HK-2 (cell line): Measurements from ENCODE around the gene SESTD1.
"Not testable (repeated sequence)": the region's sequence is repeated elsewhere in the genome, so short reads cannot be mapped to it uniquely, and the experiment has no call there.

Experiments used
- DNase-seq: peaks from one replicate; pipeline ENCODE4 v3.0.0-alpha.2; 2018; ENCODE audit not compliant: unreplicated experiment

Gene SESTD1

DNA sequence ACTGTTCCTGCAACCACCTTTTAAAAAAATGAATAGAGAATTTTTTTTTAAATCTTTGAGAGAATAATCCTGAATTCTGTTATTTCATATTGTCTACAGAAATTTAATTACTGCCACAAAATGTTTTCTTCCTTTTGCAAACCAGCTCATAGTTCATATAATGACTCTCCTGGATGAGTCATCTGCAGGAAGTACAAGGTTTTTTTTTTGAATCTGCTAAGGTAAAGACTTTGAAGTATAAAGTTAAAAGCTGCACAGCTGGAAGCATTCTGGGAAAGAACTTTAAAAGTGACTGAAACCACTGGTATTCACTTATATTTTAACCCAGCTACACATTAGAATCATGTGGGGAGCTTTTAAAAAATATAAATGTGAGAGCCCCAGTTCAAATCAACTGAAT is 25.4 kb downstream of the SESTD1 start:
- no peak for DNase-seq

- DNase-seq, result no peak
Observed at GRCh38 chr2:179238027-179238426, 26.6 kb downstream of the SESTD1 start.

DNA sequence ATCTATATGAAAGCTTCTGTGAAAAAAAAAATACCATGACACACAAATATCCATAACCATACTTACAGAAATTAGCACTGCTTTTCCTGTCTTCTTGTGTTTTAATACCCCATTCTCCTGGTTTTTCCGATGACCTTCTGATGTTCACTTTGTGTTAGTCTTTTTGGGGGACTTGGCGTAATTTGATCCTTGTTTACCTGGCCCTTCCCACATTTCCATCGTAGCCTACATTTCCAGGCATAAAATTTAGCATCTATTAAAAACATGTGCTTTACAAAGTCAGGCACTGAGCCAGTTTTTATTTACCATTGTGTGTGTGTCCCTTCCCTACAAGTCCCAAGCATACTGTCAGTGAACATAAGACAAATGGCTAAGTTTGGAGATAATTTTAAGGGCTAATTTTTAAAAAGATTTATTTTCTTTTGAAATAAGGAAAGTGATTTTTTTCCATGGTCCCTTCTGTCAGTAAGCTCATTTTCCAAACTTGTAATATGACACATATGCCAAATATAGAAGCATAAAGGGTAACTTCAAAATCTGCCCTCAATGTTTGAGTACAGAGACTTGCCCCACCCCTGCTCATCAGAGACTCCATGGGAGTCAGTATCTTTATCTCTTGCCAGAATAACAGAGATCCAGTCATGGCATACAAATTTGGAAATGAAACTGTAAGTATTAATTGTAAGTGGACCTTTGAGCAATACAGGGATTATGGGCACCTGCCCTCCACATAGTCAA is 27.3 kb downstream of the SESTD1 start:
- DNase-seq, result no peak

DNA sequence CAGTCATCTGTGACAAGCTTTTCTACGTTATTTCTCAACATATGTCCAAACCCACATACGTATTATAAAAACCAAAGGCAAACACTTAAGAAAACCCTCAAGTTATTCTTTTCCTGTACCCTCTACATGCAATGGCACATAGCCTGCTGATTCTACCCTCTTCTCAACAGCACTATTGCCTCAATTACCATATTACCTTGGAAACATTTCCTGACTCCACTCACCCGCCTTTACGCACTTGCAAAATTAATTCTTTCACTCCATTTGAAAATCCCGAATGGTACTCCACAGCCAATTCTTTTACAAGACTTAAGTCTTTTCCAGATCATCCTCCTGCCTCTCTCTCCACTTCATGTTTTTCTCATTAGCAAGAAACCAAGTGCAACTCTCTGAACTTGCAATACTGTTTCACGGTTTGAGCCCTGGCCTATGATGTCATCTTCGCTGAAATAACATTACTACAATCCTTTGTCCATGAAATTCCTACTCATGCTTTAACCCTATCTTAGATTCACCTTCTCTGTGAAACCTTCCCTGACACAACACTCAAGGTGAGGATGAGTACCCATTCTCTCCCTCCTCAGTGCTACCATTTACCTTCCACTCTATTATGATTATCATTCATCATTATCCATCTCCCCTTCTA is 29.0 kb downstream of the SESTD1 start:
- DNase-seq, result no peak

GRCh38 chr2:179234658-179235240 is 29.9 kb downstream of the SESTD1 start:
- DNase-seq, result no peak

- DNase-seq, result no peak
Observed at GRCh38 chr2:179233626-179234430, 30.8 kb downstream of the SESTD1 start.

DNA sequence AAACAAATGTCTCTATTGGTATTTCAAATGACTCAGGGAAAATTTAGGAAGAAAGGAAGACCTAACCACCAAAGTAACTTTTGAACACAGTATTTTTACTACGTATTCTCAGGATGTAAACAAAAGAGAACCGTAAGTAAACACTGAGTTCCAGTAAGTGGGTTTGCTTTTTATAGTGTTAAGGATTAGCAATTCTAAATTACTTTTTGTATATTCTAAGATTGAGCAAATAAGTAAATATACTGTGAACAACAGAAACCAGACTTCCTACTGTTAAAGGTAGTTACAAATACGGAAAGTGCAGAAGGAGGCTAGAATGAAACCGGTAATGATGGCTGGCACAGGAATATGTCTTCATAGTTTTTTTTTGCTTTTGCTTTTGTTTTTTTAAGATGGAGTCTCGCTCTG is 31.5 kb downstream of the SESTD1 start:
- no peak for DNase-seq

- DNase-seq, result no peak
Observed at GRCh38 chr2:179226961-179227259, 37.7 kb downstream of the SESTD1 start.

DNA sequence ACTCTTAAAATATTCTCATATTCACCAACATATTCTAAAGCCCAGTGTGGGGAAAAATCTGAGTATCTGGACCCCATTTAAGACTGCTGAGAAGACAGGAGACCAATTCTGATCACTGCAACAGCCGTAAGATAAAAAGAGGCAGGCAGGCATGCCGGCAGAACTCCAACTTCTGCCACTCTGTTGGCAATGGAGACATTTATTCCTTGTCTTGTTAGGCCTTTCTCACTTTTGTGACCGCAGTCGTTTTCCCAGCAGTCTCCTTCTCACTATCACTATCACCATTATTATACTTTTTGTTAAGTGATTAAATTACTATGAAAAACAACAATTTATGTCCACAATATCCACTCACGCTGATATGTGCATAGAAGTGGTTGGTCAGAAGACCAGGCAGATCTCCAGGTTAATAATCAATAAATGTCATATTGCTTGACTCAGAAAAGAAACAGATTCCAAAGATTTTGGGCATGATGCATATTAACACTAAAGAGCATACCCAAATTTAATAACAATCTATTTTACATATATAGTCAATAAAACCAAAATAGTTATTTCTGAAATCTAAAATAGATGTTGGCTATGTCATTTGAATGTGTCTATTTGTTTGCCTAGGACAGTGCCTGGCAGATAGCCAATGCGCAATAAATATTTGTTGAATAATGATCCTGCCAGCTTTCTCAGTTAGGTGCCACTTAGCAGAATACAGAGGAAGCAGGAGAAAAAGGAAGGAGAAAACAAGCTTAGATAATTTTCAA is 38.2 kb downstream of the SESTD1 start:
- no peak for DNase-seq

GRCh38 chr2:179224361-179224760 is 40.3 kb downstream of the SESTD1 start:
- no peak for DNase-seq

- DNase-seq, result no peak
Observed at GRCh38 chr2:179222076-179222475, 42.6 kb downstream of the SESTD1 start.

DNA sequence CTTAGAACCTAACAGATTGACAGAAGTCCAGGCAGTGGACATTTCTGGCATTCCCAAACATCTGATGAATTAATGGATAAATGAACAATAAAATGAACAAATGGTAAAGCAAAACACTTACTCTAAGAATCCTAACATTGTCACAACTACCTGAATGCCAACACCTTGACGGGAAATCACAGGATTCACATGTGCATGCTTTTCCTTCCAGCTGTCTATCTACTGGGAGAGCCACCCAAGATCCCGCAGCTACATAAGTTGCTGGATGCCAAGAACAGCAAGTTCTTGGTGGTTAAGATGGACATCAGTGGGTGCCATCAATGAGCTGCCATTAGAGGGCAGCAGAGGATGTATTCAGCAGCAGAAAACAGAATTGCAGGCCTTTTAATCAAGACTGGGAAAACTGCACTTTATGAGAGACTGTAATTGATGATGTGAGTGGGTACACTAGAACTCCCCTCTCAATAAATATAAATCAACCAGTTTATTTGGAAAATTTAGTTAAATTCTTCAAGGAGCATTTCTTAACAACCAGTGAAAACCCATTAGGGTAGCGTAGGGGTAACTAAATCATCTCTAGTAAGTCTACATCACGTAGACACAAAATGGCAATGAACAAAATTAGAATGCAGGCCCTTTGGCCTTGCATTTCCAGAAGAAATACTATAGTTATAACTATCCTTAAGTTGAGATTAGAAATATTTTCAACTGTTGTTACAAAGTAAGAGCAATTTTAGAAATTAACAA is 45.6 kb downstream of the SESTD1 start:
- peak; percentile 39 for DNase-seq

GRCh38 chr2:179214671-179215070 is 50.0 kb downstream of the SESTD1 start:
- not testable (repeated sequence) for DNase-seq

DNA sequence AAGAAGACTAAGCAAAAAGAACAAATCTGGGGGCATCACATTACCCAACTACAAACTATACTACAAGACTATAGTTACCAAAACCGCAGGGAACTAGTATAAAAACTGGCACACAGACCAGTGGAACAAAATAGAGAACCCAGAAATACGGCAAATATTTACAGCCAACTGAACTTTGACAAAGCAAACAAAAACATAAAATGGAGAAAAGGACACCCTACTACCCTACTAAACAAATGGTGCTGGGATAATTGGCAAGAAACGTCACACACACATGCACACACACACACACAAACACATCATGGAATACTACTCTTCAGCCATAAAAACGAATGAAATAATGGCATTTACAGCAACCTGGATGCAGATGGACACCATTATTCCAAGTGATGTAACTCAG is 53.3 kb downstream of the SESTD1 start:
- DNase-seq, result no peak

DNA sequence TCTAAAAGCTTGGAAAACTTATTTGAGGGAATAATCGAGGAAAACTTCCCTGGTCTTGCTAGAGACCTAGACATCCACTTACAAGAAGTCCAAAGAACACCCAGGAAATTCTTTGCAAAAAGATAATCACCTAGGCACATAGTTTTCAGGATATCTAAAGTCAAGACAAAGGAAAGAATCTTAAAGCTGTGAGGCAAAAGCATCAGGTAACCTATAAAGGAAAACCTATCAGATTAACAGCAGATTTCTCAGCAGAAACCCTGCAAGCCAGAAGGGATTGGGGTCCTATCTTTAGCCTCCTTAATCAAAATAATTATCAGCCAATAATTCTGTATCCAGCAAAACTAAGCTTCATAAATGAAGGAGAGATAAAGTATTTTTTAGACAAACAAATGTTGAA is 56.4 kb downstream of the SESTD1 start:
- not testable (repeated sequence) for DNase-seq

GRCh38 chr2:179207047-179207446 is 57.6 kb downstream of the SESTD1 start:
- no peak for DNase-seq

DNA sequence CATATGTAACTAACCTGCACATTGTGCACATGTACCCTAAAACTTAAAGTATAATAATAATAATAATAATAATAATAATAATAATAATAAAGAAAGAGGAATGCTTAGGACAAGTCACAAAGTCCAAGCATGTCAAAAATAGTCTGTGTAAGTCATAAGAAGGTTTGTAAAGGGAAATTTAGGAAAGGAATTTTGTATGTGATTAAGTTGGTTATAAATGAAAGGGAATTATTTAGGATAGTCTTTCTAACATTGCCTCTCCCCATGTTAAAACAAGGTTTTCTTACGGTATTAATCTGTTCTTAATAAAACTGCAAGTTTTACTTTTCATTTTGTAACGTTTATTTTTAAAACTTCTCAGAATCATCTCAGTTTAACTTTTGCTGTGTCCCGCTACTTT is 62.8 kb downstream of the SESTD1 start:
- DNase-seq, result no peak

DNA sequence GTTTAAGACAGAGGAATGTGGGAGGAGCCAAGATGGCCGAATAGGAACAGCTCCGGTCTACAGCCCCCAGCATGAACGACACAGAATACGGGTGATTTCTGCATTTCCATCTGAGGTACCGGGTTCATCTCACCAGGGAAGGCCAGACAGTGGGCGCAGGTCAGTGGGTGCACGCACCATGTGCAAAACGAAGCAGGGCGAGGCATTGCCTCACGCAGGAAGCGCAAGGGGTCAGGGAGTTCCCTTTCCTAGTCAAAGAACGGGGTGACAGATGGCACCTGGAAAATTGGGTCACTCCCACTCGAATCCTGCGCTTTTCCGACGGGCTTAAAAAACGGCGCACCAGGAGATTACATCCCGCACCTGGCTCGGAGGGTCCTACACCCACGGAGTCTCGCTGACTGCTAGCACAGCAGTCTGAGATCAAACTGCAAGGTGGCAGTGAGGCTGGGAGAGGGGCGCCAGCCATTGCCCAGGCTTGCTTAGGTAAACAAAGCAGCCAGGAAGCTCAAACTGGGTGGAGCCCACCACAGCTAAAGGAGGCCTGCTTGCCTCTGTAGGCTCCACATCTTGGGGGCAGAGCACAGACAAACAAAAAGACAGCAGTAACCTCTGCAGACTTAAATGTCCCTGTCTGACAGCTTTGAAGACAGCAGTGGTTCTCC is 68.6 kb downstream of the SESTD1 start:
- not testable (repeated sequence) for DNase-seq

DNA sequence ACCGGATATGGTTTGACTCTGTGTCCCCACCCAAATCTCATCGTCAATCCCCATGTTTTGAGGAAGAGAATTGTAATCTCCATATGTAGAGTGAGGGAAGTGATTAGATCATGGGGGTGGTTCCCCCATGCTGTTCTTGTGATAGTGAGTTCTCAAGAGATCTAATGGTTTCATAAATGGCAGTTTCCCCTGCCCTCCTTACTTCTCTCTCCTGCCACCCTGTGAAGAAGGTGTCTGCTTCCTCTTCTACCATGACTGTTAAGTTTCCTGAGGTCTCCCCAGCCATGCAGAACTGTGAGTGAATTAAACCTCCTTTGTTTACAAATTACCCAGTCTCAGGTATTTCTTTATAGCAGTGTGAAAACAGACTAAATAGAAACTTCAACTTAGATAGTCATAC is 69.5 kb downstream of the SESTD1 start:
- no peak for DNase-seq

- DNase-seq, result no peak
Observed at GRCh38 chr2:179193759-179194394, 70.8 kb downstream of the SESTD1 start.
